DOHH2 (cell line): ENCODE data around the gene GPR157.

ENCODE experiments used
- H3F3A ChIP-seq: fragments of 200-600 bp; sonication (generic), shearing (Covaris generic); 2 replicates; pipeline ENCODE4 v1.6.0; 2016; ENCODE audit warnings: antibody characterized with exemption, mild to moderate bottlenecking; ENCODE audit not compliant: control insufficient read depth, insufficient read depth
- H3K27ac ChIP-seq: fragments of 200-600 bp; sonication (generic); 2 replicates; pipeline ENCODE4 v1.5.1; 2014; ENCODE audit warnings: low read depth, mild to moderate bottlenecking, low read length, moderate library complexity
- H3K27me3 ChIP-seq: fragments of 200-600 bp; sonication (generic); 2 replicates; pipeline ENCODE4 v1.6.1; 2014; ENCODE audit warnings: mild to moderate bottlenecking, low read length, mixed read lengths; ENCODE audit not compliant: control insufficient read depth
- H3K36me3 ChIP-seq: fragments of 200-600 bp; sonication (generic); 2 replicates; pipeline ENCODE4 v1.6.1; 2014; ENCODE audit warnings: mild to moderate bottlenecking, low read length, moderate library complexity, mixed read lengths; ENCODE audit not compliant: control insufficient read depth
- H3K4me1 ChIP-seq: fragments of 200-600 bp; sonication (generic); 2 replicates; pipeline ENCODE4 v1.6.1; 2014; ENCODE audit warnings: mild to moderate bottlenecking, low read length, mixed read lengths; ENCODE audit not compliant: control insufficient read depth
- H3K4me2 ChIP-seq: fragments of 200-600 bp; sonication (generic); 2 replicates; pipeline ENCODE4 v1.6.0; 2014; ENCODE audit warnings: mild to moderate bottlenecking, low read length, moderate library complexity
- H3K4me3 ChIP-seq: fragments of 200-600 bp; sonication (generic); 2 replicates; pipeline ENCODE4 v1.5.1; 2014; ENCODE audit warnings: mild to moderate bottlenecking, low read length, mixed read lengths
- H3K79me2 ChIP-seq: fragments of 200-600 bp; sonication (generic); 2 replicates; pipeline ENCODE4 v1.6.1; 2014; ENCODE audit warnings: mild to moderate bottlenecking, low read length, mixed read lengths; ENCODE audit not compliant: control insufficient read depth
- H3K9me2 ChIP-seq: fragments of 200-600 bp; sonication (generic); replicated peaks from 2 replicates; pipeline ENCODE4 v1.6.1; 2014; ENCODE audit warnings: mild to moderate bottlenecking, low read length, mixed read lengths; ENCODE audit not compliant: control insufficient read depth
- H3K9me3 ChIP-seq: fragments of 200-600 bp; sonication (generic); 2 replicates; pipeline ENCODE4 v1.6.1; 2014; ENCODE audit warnings: antibody characterized with exemption, low read length, mixed read lengths; ENCODE audit not compliant: control insufficient read depth, insufficient read depth
- H4K20me1 ChIP-seq: fragments of 200-600 bp; sonication (generic); 2 replicates; pipeline ENCODE4 v1.6.0; 2014; ENCODE audit warnings: low read depth, mild to moderate bottlenecking, antibody characterized with exemption, low read length, moderate library complexity; ENCODE audit not compliant: control insufficient read depth, insufficient read depth
- EZH2phosphoT487 ChIP-seq: fragments of 200-600 bp; sonication (generic); IDR thresholded peaks from 2 replicates; pipeline ENCODE4 v1.6.1; 2017; ENCODE audit warnings: borderline replicate concordance, mild to moderate bottlenecking, antibody characterized with exemption, low read length, moderate library complexity, mixed read lengths
- TF ChIP-seq, protein P1 (sequence below): fragments of 200-600 bp; sonication (generic); IDR thresholded peaks from one replicate; pipeline ENCODE4 v1.5.1; 2014; ENCODE audit warnings: antibody characterized with exemption, mild to moderate bottlenecking, low read depth, low read length; ENCODE audit not compliant: poor library complexity, severe bottlenecking

The GPR157 gene

GRCh38 chr1:9153152-9153551 is 24.2 kb upstream of the GPR157 start:
- Histone ChIP-seq H3K79me2 (no peaks in the 10 kb centered on the region), H4K20me1 (no peaks in the 10 kb centered on the region), H3F3A (no peaks in the 10 kb centered on the region), H3K9me2 (no peaks in the 10 kb centered on the region), H3K27me3 (no peaks in the 10 kb centered on the region), H3K27ac (no peak overlapping the region), H3K36me3 (no peaks in the 10 kb centered on the region), H3K4me2 (no peak overlapping the region), H3K4me3 (no peak overlapping the region), H3K4me1 (no peaks in the 10 kb centered on the region), H3K9me3 (no peaks in the 10 kb centered on the region)
- no peak for TF ChIP-seq EZH2phosphoT487
- TF ChIP-seq, protein P1, sequence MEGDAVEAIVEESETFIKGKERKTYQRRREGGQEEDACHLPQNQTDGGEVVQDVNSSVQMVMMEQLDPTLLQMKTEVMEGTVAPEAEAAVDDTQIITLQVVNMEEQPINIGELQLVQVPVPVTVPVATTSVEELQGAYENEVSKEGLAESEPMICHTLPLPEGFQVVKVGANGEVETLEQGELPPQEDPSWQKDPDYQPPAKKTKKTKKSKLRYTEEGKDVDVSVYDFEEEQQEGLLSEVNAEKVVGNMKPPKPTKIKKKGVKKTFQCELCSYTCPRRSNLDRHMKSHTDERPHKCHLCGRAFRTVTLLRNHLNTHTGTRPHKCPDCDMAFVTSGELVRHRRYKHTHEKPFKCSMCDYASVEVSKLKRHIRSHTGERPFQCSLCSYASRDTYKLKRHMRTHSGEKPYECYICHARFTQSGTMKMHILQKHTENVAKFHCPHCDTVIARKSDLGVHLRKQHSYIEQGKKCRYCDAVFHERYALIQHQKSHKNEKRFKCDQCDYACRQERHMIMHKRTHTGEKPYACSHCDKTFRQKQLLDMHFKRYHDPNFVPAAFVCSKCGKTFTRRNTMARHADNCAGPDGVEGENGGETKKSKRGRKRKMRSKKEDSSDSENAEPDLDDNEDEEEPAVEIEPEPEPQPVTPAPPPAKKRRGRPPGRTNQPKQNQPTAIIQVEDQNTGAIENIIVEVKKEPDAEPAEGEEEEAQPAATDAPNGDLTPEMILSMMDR: no peak

DNA sequence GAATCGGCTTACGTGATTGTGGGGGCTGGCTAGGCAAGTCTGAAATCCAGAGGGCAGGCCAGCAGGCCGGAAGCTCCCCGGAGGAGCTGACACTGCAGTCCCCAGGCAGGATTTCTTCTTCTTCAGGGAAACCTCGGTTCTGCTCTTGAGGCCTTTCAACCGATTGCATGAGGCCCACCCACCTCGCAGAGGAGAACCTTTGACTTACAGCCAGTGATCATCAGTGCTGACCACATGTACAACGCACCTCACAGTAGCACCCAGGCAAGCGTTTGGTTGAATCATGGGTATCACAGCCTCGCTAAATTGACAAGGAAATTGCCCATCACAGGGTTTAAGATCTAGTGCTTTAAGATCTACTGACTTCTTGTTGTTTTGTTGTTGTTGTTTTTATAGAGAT is 23.6 kb upstream of the GPR157 start:
- no peaks in the 10 kb centered on the region for H3K9me2 ChIP-seq
- no peak overlapping the region for H3K27ac ChIP-seq
- H3K4me2 ChIP-seq: no peak overlapping the region
- H3K79me2 ChIP-seq: no peaks in the 10 kb centered on the region
- no peaks in the 10 kb centered on the region for H3K4me1 ChIP-seq
- H3K36me3 ChIP-seq: no peaks in the 10 kb centered on the region
- no peaks in the 10 kb centered on the region for H3K27me3 ChIP-seq
- TF ChIP-seq, protein P1: no peak
- no peak for TF ChIP-seq EZH2phosphoT487
- H3K9me3 ChIP-seq: no peaks in the 10 kb centered on the region
- no peaks in the 10 kb centered on the region for H3F3A ChIP-seq
- no peaks in the 10 kb centered on the region for H4K20me1 ChIP-seq
- no peak overlapping the region for H3K4me3 ChIP-seq

GRCh38 chr1:9151328-9151860 is 22.5 kb upstream of the GPR157 start:
- Histone ChIP-seq H3K36me3 (no peaks in the 10 kb centered on the region), H3K27ac (no peak overlapping the region), H3K9me2 (no peaks in the 10 kb centered on the region), H3K27me3 (no peaks in the 10 kb centered on the region), H3K4me3 (no peak overlapping the region), H3K4me2 (no peak overlapping the region), H3K4me1 (no peaks in the 10 kb centered on the region), H3F3A (no peaks in the 10 kb centered on the region), H3K79me2 (no peaks in the 10 kb centered on the region), H4K20me1 (no peaks in the 10 kb centered on the region), H3K9me3 (no peaks in the 10 kb centered on the region)
- TF ChIP-seq, protein P1: no peak
- no peak for TF ChIP-seq EZH2phosphoT487
